HepG2 (cell line): ENCODE data around the gene CKLF. TPM values are rescaled to one million over a fixed set of nuclear protein-coding genes. Genes with fewer than 3 reads are reported as not detected.
A peak's percentile ranks its signal among the peaks of the same experiment; 100 is the strongest.

Experiments
- CBX2 ChIP-seq, 2 experiments: fragments of 200-600 bp in 1 of 2; sonication (generic); formaldehyde crosslinking in 1 of 2; IDR thresholded peaks; 2 replicates each; pipeline versions ENCODE4 v1.7.0 to v1.8.1; 2018 to 2022; ENCODE audit warnings: low read depth in 2 of 2, low read length in 1 of 2, mild to moderate bottlenecking in 1 of 2, missing genetic modification reagents in 1 of 2
- FOXO1 ChIP-seq: sonication (generic); formaldehyde crosslinking; IDR thresholded peaks from 2 replicates; pipeline ENCODE4 v1.4.0; 2020; ENCODE audit warnings: missing genetic modification reagents
- ISX ChIP-seq: sonication (generic); formaldehyde crosslinking; conservative IDR thresholded peaks from 2 replicates; pipeline ENCODE4 v1.5.0; 2020; ENCODE audit warnings: missing genetic modification reagents
- NFE2L1 ChIP-seq: sonication (generic); formaldehyde crosslinking; IDR thresholded peaks from 2 replicates; pipeline ENCODE4 v1.4.0; 2020; ENCODE audit warnings: missing genetic modification reagents, mild to moderate bottlenecking, borderline replicate concordance
- NFKB2 ChIP-seq: sonication (generic); formaldehyde crosslinking; IDR thresholded peaks from 2 replicates; pipeline ENCODE4 v1.4.0; 2020; ENCODE audit warnings: missing genetic modification reagents, borderline replicate concordance
- TP53 ChIP-seq: sonication (generic); formaldehyde crosslinking; conservative IDR thresholded peaks from 2 replicates; pipeline ENCODE4 v1.4.0; 2020; ENCODE audit warnings: missing genetic modification reagents
- ZNF354B ChIP-seq: sonication (generic); formaldehyde crosslinking; IDR thresholded peaks from 2 replicates; pipeline ENCODE4 v1.8.0; 2022; ENCODE audit warnings: mild to moderate bottlenecking, missing genetic modification reagents
- ZNF83 ChIP-seq: sonication (generic); formaldehyde crosslinking; IDR thresholded peaks from 2 replicates; pipeline ENCODE4 v1.4.0; 2020; ENCODE audit warnings: missing genetic modification reagents, mild to moderate bottlenecking, borderline replicate concordance
- ZSCAN22 ChIP-seq: sonication (generic); formaldehyde crosslinking; IDR thresholded peaks from 2 replicates; pipeline ENCODE4 v1.4.0; 2020; ENCODE audit warnings: mild to moderate bottlenecking, missing genetic modification reagents
- polyA plus RNA-seq, 8 experiments: library from polyadenylated mRNA; depleted of rRNA in 3 of 8; stranded (reverse) in 7 of 8; unstranded in 1 of 8; fragments of >200 nt; fragmentation: Illumina TruSeq in 4 of 8; extraction: Trizol in 4 of 8; gene quantifications; 2 replicates each; pipeline versions ENCODE4 v1.2.1 to v1.2.3, GENCODE V29; 2011 to 2016; ENCODE audit warnings: low read depth in 4 of 8, missing spikeins in 1 of 8, mixed read lengths in 1 of 8; ENCODE audit not compliant: insufficient read depth in 1 of 8
- total RNA-seq, 5 experiments: library from RNA; depleted of rRNA; stranded (reverse); fragments of >200 nt; fragmentation: Illumina TruSeq; extraction: Trizol; gene quantifications; 2 replicates each; pipeline ENCODE4 v1.2.3, GENCODE V29; 2016; ENCODE audit warnings: low read depth in 1 of 5
- TF ChIP-seq, protein P1 (sequence below): sonication (generic); formaldehyde crosslinking; IDR thresholded peaks from 2 replicates; pipeline ENCODE4 v1.4.0; 2020; ENCODE audit warnings: missing genetic modification reagents
- TF ChIP-seq, protein P2 (sequence below): sonication (generic); formaldehyde crosslinking; conservative IDR thresholded peaks from 2 replicates; pipeline ENCODE4 v1.4.0; 2020; ENCODE audit warnings: mild to moderate bottlenecking, missing genetic modification reagents, moderate library complexity
- TF ChIP-seq, protein P3 (sequence below): sonication (generic); formaldehyde crosslinking; IDR thresholded peaks from 2 replicates; pipeline ENCODE4 v1.4.0; 2020; ENCODE audit warnings: missing genetic modification reagents, borderline replicate concordance
- TF ChIP-seq, protein P4 (sequence below): sonication (generic); formaldehyde crosslinking; IDR thresholded peaks from 2 replicates; pipeline ENCODE4 v1.5.0; 2020; ENCODE audit warnings: mild to moderate bottlenecking, missing genetic modification reagents, borderline replicate concordance

The CKLF gene
- total and polyA plus RNA-seq, 2 of the 13 experiments (the other 11 are each of a cell fraction or from before 2014, with no cell fraction given): 120 to 167 TPM

DNA sequence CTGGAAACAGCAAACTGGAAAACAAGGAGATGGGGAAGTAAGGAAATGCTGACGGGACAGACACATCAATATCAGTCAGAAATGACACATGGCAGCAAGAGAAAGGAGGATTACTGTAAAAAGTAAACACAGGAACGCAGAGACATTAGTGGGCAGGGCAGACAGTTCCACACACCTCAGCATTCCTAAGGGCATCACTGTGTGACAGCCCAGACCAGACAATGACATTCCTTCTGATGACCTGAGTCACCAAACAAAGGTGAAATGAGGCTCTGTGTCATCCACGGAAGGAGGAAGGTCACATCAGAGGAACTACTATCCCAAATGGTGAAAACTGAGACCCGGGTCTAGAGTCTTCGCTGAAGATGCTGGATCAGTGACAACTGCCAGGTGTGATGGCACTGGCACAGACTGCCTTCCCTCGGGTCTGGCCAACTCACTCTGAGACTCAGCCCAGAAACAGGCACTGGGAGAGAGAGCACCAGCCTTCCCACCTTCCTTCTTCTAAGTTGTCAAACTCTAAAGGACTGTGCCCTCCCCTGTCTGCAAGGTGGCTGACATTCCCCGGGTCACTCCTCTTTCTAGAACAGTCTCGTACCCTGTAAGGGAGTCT is 39.2 kb upstream of the CKLF start (continued):
- TF ChIP-seq, protein P1, sequence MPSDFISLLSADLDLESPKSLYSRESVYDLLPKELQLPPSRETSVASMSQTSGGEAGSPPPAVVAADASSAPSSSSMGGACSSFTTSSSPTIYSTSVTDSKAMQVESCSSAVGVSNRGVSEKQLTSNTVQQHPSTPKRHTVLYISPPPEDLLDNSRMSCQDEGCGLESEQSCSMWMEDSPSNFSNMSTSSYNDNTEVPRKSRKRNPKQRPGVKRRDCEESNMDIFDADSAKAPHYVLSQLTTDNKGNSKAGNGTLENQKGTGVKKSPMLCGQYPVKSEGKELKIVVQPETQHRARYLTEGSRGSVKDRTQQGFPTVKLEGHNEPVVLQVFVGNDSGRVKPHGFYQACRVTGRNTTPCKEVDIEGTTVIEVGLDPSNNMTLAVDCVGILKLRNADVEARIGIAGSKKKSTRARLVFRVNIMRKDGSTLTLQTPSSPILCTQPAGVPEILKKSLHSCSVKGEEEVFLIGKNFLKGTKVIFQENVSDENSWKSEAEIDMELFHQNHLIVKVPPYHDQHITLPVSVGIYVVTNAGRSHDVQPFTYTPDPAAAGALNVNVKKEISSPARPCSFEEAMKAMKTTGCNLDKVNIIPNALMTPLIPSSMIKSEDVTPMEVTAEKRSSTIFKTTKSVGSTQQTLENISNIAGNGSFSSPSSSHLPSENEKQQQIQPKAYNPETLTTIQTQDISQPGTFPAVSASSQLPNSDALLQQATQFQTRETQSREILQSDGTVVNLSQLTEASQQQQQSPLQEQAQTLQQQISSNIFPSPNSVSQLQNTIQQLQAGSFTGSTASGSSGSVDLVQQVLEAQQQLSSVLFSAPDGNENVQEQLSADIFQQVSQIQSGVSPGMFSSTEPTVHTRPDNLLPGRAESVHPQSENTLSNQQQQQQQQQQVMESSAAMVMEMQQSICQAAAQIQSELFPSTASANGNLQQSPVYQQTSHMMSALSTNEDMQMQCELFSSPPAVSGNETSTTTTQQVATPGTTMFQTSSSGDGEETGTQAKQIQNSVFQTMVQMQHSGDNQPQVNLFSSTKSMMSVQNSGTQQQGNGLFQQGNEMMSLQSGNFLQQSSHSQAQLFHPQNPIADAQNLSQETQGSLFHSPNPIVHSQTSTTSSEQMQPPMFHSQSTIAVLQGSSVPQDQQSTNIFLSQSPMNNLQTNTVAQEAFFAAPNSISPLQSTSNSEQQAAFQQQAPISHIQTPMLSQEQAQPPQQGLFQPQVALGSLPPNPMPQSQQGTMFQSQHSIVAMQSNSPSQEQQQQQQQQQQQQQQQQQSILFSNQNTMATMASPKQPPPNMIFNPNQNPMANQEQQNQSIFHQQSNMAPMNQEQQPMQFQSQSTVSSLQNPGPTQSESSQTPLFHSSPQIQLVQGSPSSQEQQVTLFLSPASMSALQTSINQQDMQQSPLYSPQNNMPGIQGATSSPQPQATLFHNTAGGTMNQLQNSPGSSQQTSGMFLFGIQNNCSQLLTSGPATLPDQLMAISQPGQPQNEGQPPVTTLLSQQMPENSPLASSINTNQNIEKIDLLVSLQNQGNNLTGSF: no peak
- TF ChIP-seq NFKB2 (CRISPR knock-in tag): no peak
- TF ChIP-seq ZSCAN22 (CRISPR knock-in tag): no peak
- no peak for TF ChIP-seq TP53
- TF ChIP-seq, protein P2, sequence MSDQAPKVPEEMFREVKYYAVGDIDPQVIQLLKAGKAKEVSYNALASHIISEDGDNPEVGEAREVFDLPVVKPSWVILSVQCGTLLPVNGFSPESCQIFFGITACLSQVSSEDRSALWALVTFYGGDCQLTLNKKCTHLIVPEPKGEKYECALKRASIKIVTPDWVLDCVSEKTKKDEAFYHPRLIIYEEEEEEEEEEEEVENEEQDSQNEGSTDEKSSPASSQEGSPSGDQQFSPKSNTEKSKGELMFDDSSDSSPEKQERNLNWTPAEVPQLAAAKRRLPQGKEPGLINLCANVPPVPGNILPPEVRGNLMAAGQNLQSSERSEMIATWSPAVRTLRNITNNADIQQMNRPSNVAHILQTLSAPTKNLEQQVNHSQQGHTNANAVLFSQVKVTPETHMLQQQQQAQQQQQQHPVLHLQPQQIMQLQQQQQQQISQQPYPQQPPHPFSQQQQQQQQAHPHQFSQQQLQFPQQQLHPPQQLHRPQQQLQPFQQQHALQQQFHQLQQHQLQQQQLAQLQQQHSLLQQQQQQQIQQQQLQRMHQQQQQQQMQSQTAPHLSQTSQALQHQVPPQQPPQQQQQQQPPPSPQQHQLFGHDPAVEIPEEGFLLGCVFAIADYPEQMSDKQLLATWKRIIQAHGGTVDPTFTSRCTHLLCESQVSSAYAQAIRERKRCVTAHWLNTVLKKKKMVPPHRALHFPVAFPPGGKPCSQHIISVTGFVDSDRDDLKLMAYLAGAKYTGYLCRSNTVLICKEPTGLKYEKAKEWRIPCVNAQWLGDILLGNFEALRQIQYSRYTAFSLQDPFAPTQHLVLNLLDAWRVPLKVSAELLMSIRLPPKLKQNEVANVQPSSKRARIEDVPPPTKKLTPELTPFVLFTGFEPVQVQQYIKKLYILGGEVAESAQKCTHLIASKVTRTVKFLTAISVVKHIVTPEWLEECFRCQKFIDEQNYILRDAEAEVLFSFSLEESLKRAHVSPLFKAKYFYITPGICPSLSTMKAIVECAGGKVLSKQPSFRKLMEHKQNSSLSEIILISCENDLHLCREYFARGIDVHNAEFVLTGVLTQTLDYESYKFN: no peak; the same call in 1 of the 2 replicates
- TF ChIP-seq, protein P3, sequence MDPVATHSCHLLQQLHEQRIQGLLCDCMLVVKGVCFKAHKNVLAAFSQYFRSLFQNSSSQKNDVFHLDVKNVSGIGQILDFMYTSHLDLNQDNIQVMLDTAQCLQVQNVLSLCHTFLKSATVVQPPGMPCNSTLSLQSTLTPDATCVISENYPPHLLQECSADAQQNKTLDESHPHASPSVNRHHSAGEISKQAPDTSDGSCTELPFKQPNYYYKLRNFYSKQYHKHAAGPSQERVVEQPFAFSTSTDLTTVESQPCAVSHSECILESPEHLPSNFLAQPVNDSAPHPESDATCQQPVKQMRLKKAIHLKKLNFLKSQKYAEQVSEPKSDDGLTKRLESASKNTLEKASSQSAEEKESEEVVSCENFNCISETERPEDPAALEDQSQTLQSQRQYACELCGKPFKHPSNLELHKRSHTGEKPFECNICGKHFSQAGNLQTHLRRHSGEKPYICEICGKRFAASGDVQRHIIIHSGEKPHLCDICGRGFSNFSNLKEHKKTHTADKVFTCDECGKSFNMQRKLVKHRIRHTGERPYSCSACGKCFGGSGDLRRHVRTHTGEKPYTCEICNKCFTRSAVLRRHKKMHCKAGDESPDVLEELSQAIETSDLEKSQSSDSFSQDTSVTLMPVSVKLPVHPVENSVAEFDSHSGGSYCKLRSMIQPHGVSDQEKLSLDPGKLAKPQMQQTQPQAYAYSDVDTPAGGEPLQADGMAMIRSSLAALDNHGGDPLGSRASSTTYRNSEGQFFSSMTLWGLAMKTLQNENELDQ (CRISPR knock-in tag): no peak
- TF ChIP-seq ISX (CRISPR knock-in tag): no peak
- TF ChIP-seq FOXO1 (CRISPR knock-in tag): peak; percentile 69
- no peak for TF ChIP-seq CBX2 (IDR thresholded peaks at IDR 0.05; ENCODE audit: low read depth, low read length)
- 0 out of 2 replicates have a peak, but pooled peaks have one; percentile 23 for TF ChIP-seq CBX2 (CRISPR knock-in tag; IDR thresholded peaks at IDR 0.05; ENCODE audit: low read depth)
- TF ChIP-seq, protein P4, sequence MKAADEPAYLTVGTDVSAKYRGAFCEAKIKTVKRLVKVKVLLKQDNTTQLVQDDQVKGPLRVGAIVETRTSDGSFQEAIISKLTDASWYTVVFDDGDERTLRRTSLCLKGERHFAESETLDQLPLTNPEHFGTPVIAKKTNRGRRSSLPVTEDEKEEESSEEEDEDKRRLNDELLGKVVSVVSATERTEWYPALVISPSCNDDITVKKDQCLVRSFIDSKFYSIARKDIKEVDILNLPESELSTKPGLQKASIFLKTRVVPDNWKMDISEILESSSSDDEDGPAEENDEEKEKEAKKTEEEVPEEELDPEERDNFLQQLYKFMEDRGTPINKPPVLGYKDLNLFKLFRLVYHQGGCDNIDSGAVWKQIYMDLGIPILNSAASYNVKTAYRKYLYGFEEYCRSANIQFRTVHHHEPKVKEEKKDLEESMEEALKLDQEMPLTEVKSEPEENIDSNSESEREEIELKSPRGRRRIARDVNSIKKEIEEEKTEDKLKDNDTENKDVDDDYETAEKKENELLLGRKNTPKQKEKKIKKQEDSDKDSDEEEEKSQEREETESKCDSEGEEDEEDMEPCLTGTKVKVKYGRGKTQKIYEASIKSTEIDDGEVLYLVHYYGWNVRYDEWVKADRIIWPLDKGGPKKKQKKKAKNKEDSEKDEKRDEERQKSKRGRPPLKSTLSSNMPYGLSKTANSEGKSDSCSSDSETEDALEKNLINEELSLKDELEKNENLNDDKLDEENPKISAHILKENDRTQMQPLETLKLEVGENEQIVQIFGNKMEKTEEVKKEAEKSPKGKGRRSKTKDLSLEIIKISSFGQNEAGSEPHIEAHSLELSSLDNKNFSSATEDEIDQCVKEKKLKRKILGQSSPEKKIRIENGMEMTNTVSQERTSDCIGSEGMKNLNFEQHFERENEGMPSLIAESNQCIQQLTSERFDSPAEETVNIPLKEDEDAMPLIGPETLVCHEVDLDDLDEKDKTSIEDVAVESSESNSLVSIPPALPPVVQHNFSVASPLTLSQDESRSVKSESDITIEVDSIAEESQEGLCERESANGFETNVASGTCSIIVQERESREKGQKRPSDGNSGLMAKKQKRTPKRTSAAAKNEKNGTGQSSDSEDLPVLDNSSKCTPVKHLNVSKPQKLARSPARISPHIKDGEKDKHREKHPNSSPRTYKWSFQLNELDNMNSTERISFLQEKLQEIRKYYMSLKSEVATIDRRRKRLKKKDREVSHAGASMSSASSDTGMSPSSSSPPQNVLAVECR (CRISPR knock-in tag): no peak
- TF ChIP-seq ZNF354B (CRISPR knock-in tag): no peak
- no peak for TF ChIP-seq ZNF83 (CRISPR knock-in tag)
- TF ChIP-seq NFE2L1 (CRISPR knock-in tag): no peak
